22Rv1 (cell line): Measurements from ENCODE around the gene GATAD2A.

ENCODE experiments used
- H3K27ac ChIP-seq: fragments of 450-650 bp; 2 replicates; pipeline ENCODE4 v1.5.1; 2017
- ZFX ChIP-seq: fragments of 450-650 bp; IDR thresholded peaks from 2 replicates; pipeline ENCODE4 v1.6.1; 2017; ENCODE audit warnings: antibody characterized with exemption, borderline replicate concordance
- TF ChIP-seq, protein P1 (sequence below): fragments of 450-650 bp; IDR thresholded peaks from 2 replicates; pipeline ENCODE4 v1.5.1; 2017; ENCODE audit warnings: mild to moderate bottlenecking

GATAD2A gene

DNA sequence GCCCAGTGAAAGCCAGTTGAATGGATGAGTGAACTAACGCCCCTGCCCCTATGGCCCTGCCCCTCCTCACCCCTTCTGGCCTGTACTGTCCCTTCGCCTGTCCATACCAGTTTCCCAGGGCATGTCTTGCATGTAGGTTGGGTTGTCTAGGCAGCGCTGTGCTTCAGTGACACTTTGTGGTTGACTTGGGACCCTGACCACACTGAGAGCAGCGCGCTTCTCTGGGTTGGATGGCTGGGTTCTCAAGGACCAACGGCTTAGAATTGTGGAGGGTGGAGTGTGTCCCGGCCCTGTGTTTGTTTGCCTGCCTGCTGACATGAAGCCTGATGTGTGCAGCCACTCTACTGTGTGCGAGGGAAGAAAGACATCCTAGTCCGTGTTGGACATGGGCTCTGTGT lies 15.8 kb downstream of the GATAD2A start:
- no peak overlapping the region for H3K27ac ChIP-seq
- TF ChIP-seq, protein P1, sequence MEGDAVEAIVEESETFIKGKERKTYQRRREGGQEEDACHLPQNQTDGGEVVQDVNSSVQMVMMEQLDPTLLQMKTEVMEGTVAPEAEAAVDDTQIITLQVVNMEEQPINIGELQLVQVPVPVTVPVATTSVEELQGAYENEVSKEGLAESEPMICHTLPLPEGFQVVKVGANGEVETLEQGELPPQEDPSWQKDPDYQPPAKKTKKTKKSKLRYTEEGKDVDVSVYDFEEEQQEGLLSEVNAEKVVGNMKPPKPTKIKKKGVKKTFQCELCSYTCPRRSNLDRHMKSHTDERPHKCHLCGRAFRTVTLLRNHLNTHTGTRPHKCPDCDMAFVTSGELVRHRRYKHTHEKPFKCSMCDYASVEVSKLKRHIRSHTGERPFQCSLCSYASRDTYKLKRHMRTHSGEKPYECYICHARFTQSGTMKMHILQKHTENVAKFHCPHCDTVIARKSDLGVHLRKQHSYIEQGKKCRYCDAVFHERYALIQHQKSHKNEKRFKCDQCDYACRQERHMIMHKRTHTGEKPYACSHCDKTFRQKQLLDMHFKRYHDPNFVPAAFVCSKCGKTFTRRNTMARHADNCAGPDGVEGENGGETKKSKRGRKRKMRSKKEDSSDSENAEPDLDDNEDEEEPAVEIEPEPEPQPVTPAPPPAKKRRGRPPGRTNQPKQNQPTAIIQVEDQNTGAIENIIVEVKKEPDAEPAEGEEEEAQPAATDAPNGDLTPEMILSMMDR: no peak
- TF ChIP-seq ZFX: no peak

DNA sequence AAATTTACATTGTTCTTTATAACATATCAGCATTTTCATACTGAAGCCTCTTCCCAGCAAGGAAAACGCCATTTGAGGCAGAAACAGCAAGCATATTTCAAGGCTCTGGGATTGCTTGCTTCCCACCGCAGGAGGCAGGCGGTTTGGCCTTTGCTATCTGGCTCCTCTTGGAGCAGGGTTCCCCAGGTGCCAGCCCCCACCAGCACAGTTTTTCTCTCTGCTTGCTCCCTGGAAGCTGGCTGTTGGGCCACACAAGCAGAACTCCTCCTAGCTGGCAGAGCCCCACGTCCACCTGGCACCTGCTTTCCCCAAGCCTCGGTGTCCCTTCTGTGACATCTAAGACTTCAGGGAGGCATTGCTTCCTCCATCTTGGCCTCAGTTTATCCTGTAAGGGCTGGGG lies 16.7 kb downstream of the GATAD2A start:
- TF ChIP-seq, protein P1: no peak
- TF ChIP-seq ZFX: no peak
- no peak overlapping the region for H3K27ac ChIP-seq

DNA sequence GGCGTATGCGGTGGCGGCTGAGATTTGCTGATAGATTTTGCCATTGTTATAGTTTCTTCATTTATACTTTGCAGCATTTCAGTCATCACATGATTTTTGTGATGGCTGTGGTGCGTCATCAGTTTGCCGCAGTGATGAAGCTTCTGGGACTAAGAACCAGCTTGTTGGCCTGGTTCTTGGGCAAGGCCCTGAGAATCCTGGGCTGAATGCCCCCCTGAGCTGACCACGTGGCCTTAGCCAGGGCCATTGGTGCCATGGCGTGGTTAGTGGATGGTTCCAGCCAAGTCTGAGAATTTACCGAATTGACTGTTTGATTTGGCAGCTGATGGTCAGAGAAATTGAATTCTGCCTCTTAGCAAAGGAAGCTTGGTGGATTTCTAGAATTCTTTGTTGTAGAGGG lies 17.8 kb downstream of the GATAD2A start:
- TF ChIP-seq, protein P1: no peak
- no peak for TF ChIP-seq ZFX

DNA sequence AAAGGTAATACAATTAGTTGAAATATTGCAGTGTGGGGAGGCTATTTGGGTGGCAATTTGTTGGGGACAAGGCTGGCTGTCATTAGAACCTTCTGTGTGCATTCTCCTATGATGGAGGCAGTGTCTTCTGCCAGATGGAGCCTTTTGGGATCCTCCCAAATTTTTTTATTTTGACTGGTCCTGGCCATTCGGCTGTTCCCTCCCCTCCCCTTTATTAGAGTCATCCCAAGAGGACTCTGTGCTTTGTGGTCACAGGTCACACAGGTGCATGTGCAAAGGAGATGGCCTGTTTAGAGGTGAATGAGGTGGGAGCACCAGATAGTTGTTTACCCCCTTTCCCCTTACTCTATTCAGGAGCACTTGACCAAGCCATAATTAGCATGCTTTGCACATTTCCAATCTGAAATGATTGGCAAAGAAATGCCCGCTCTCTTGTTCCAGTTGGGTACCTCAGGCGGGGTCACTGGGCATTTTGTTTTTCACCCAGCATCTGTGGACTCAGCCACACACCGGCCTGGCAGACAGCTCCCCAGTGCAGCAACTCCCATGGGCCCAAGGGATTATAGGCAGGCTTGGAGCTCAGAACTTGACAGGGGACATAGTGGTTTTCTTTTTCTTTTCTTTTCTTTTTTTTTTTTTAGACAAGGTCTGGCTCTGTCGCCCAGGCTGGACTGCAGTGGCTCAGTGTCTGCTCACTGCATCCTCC lies 19.8 kb downstream of the GATAD2A start:
- TF ChIP-seq, protein P1: no peak
- TF ChIP-seq ZFX: no peak
- no peak overlapping the region for H3K27ac ChIP-seq

More for the DNA sequence above, 17.8 kb downstream of the GATAD2A start:
- H3K27ac ChIP-seq: no peak overlapping the region

DNA sequence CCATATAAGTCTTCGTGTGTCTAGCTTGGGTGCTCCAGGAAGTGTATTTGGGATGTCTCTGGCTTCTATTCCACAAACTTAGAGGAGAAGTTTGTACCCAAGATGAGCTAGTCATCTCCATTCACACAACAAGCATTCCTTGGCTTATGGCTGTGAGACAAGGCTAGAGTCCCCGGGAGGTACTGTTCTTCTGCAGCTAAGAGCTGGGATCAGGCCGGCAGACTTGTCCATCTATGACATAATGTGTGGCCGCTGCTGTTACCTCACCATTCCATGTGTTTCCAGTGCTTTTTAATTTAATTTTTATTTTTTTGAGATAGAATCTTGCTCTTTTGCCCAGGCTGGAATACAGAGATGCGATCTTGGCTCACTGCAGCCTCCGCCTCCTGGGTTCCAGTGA lies 20.7 kb downstream of the GATAD2A start:
- TF ChIP-seq, protein P1: no peak
- TF ChIP-seq ZFX: no peak
- H3K27ac ChIP-seq: no peak overlapping the region

DNA sequence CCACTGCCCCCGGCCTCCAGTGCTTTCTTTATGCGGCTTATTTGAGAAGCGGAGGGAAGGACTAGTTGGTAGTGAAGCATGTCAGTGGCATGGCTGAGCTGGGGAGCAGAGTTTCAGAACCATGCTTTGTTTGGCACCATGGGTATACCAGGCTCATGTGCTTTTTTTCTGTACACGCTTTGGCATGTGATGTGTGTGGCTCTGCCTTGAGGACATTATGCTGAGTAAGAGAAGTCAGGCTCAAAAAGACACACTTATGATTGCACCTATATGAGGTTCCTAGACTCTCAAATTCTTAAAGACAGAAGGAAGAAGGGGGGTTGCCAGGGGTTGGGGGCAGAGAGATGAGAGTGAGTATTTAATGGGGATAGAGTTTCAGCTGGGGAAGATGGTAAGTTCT lies 21.3 kb downstream of the GATAD2A start:
- no peak overlapping the region for H3K27ac ChIP-seq
- TF ChIP-seq ZFX: no peak
- TF ChIP-seq, protein P1: no peak

DNA sequence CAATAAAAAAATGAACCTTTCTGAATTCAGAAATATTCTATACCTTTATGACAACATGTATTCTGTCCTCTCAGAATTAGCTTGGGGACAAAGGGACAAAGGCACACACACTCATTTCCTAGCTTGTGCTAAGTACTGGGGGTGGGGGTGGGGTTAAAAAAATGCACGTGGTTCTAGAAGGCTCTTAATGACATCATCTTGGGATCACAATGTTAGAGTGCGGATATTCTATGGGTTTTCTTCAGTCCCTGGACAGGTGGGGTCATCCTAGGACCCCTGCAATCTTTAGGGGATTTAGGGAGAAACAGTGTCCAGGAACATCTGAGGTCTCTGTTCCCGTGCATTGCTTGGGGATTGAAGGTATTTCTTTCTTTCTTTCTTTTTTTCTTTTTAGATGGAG lies 21.8 kb downstream of the GATAD2A start:
- TF ChIP-seq ZFX: no peak
- TF ChIP-seq, protein P1: no peak
- no peak overlapping the region for H3K27ac ChIP-seq
